IPS-18c (cell line): ENCODE measurements around the gene APLP1.

ENCODE experiments used
- H3K4me3 ChIP-seq: 2 replicates; pipeline ENCODE4 v1.7.0; 2013; ENCODE audit warnings: low read depth, mild to moderate bottlenecking, low read length, moderate library complexity; ENCODE audit not compliant: insufficient read depth
- H3K9me3 ChIP-seq: one replicate; pipeline ENCODE4 v1.6.1; 2013; ENCODE audit warnings: mild to moderate bottlenecking, low read length, moderate library complexity; ENCODE audit not compliant: control insufficient read depth, insufficient read depth

APLP1 gene

GRCh38 chr19:35895911-35896642 is 27.7 kb downstream of the APLP1 start:
- Histone ChIP-seq H3K4me3 (no peak overlapping the region), H3K9me3 (no peaks in the 10 kb centered on the region)

- Histone ChIP-seq H3K4me3 (no peak overlapping the region), H3K9me3 (no peaks in the 10 kb centered on the region)
Measured at GRCh38 chr19:35896643-35897040, 28.3 kb downstream of the APLP1 start.

- H3K4me3 ChIP-seq, result no peak overlapping the region
- H3K9me3 ChIP-seq, result no peaks in the 10 kb centered on the region
Measured at GRCh38 chr19:35897706-35898451, 29.5 kb downstream of the APLP1 start.

GRCh38 chr19:35898499-35898809 is 30.1 kb downstream of the APLP1 start:
- H3K9me3 ChIP-seq, result no peaks in the 10 kb centered on the region
- H3K4me3 ChIP-seq, result peak overlapping the region; percentile 82

GRCh38 chr19:35899547-35900214 is 31.3 kb downstream of the APLP1 start:
- Histone ChIP-seq H3K4me3 (peak overlapping the region; percentile 82), H3K9me3 (no peaks in the 10 kb centered on the region)

GRCh38 chr19:35901055-35901644 is 32.8 kb downstream of the APLP1 start:
- Histone ChIP-seq H3K4me3 (peak overlapping the region; percentile 82; the same call in 1 of the 2 replicates), H3K9me3 (no peaks in the 10 kb centered on the region)

GRCh38 chr19:35901854-35902661 is 33.7 kb downstream of the APLP1 start, which contains the start of gene HCST:
TSS of gene HCST (plus strand) at chr19:35902529. CDS start at chr19:35902594, 65 bp downstream.
- H3K4me3 ChIP-seq, result peak within 1 kb of the TSS; percentile 57

GRCh38 chr19:35902870-35903475 is 34.6 kb downstream of the APLP1 start:
- peak overlapping the region; percentile 57 for H3K4me3 ChIP-seq
- no peaks in the 10 kb centered on the region for H3K9me3 ChIP-seq

More at GRCh38 chr19:35901854-35902661, 33.7 kb downstream of the APLP1 start, which contains the start of gene HCST:
- H3K9me3 ChIP-seq, result no peaks in the 10 kb centered on the region

GRCh38 chr19:35903550-35904179 is 35.3 kb downstream of the APLP1 start:
- Histone ChIP-seq H3K9me3 (no peaks in the 10 kb centered on the region), H3K4me3 (peak overlapping the region; percentile 57)

- H3K9me3 ChIP-seq, result no peaks in the 10 kb centered on the region
- H3K4me3 ChIP-seq, result no peak overlapping the region
Measured at GRCh38 chr19:35904311-35905068, 36.1 kb downstream of the APLP1 start.

GRCh38 chr19:35905178-35905727 is 36.9 kb downstream of the APLP1 start:
- H3K9me3 ChIP-seq, result no peaks in the 10 kb centered on the region
- no peak overlapping the region for H3K4me3 ChIP-seq

- no peak overlapping the region for H3K4me3 ChIP-seq
- no peaks in the 10 kb centered on the region for H3K9me3 ChIP-seq
Measured at GRCh38 chr19:35907377-35907745, 39.0 kb downstream of the APLP1 start.

GRCh38 chr19:35908010-35908441 is 39.7 kb downstream of the APLP1 start, which contains the start of gene TYROBP:
TSS of gene TYROBP (minus strand) at chr19:35908295. CDS start at chr19:35908228, 67 bp downstream.
- no peaks in the 10 kb centered on the region for H3K9me3 ChIP-seq
- no peak within 1 kb of the TSS for H3K4me3 ChIP-seq

GRCh38 chr19:35908973-35909683 is 40.8 kb downstream of the APLP1 start:
- no peak overlapping the region for H3K4me3 ChIP-seq
- no peaks in the 10 kb centered on the region for H3K9me3 ChIP-seq

GRCh38 chr19:35909684-35910035 is 41.3 kb downstream of the APLP1 start:
- Histone ChIP-seq H3K9me3 (no peaks in the 10 kb centered on the region), H3K4me3 (no peak overlapping the region)
